ENCODE results near the gene ABTB2.

Gene ABTB2

GRCh38 chr11:34341096-34341495, 16.7 kb downstream of the ABTB2 start:
- no peak for DNase-seq

GRCh38 chr11:34340653-34341052, 17.2 kb downstream of the ABTB2 start:
- DNase-seq = no peak

- DNase-seq = no peak
Observed at GRCh38 chr11:34339149-34340064, 18.4 kb downstream of the ABTB2 start.

- no peak for DNase-seq
Observed at GRCh38 chr11:34337016-34337415, 20.8 kb downstream of the ABTB2 start.

GRCh38 chr11:34335801-34336200, 22.0 kb downstream of the ABTB2 start:
- DNase-seq = no peak

- DNase-seq = no peak
Observed at GRCh38 chr11:34335331-34335730, 22.5 kb downstream of the ABTB2 start.

GRCh38 chr11:34333787-34334186, 24.0 kb downstream of the ABTB2 start:
- no peak for DNase-seq

- no peak for DNase-seq
Observed at GRCh38 chr11:34332524-34332923, 25.3 kb downstream of the ABTB2 start.

- no peak for DNase-seq
Observed at GRCh38 chr11:34331736-34332135, 26.1 kb downstream of the ABTB2 start.

- no peak for DNase-seq
Observed at GRCh38 chr11:34331329-34331728, 26.5 kb downstream of the ABTB2 start.

GRCh38 chr11:34330653-34331052, 27.2 kb downstream of the ABTB2 start:
- DNase-seq = no peak

GRCh38 chr11:34329876-34330275, 27.9 kb downstream of the ABTB2 start:
- no peak for DNase-seq

- no peak for DNase-seq
Observed at GRCh38 chr11:34328632-34328910, 29.2 kb downstream of the ABTB2 start.

GRCh38 chr11:34327804-34328631, 29.8 kb downstream of the ABTB2 start:
- DNase-seq = no peak

GRCh38 chr11:34324466-34324865, 33.3 kb downstream of the ABTB2 start:
- no peak for DNase-seq

GRCh38 chr11:34323601-34324000, 34.2 kb downstream of the ABTB2 start:
- DNase-seq = no peak

- DNase-seq = no peak
Observed at GRCh38 chr11:34318111-34319037, 39.4 kb downstream of the ABTB2 start.

GRCh38 chr11:34317666-34318065, 40.1 kb downstream of the ABTB2 start:
- DNase-seq = no peak

- DNase-seq = no peak
Observed at GRCh38 chr11:34317036-34317360, 40.8 kb downstream of the ABTB2 start.

GRCh38 chr11:34316347-34317035, 41.3 kb downstream of the ABTB2 start:
- no peak for DNase-seq

GRCh38 chr11:34315394-34315793, 42.4 kb downstream of the ABTB2 start:
- no peak for DNase-seq

GRCh38 chr11:34314936-34315335, 42.9 kb downstream of the ABTB2 start:
- DNase-seq = no peak

- no peak for DNase-seq
Observed at GRCh38 chr11:34314176-34314575, 43.6 kb downstream of the ABTB2 start.

All from CD4-positive, alpha-beta T cell treated with Interleukin-10 for 1 hour (primary cell).